H9 (cell line): ENCODE results near the gene MBP. TPM values are rescaled to one million over a fixed set of nuclear protein-coding genes. Genes with fewer than 3 reads are reported as not detected.

Experiments
- DNase-seq: peaks from one replicate; pipeline ENCODE4 v3.0.0-alpha.2; 2017
- H2AFZ ChIP-seq: one replicate; pipeline ENCODE4 v1.6.1; 2013; ENCODE audit warnings: mild to moderate bottlenecking, low read length, control low read depth, moderate library complexity
- H2AK5ac ChIP-seq: 2 replicates; pipeline ENCODE4 v1.6.1; 2013; ENCODE audit warnings: low read length, control low read depth, mixed read lengths; ENCODE audit not compliant: insufficient read length
- H2BK120ac ChIP-seq: one replicate; pipeline ENCODE4 v1.6.1; 2013; ENCODE audit warnings: low read depth, mild to moderate bottlenecking, low read length, control low read depth, inconsistent platforms; ENCODE audit not compliant: poor library complexity, severe bottlenecking
- H2BK12ac ChIP-seq: 2 replicates; pipeline ENCODE4 v1.6.1; 2013; ENCODE audit warnings: low read length, control low read depth, mixed read lengths, low read depth; ENCODE audit not compliant: insufficient read length
- H2BK15ac ChIP-seq: 2 replicates; pipeline ENCODE4 v1.6.1; 2013; ENCODE audit warnings: low read depth, low read length, control low read depth
- H2BK20ac ChIP-seq: one replicate; pipeline ENCODE4 v1.6.1; 2013; ENCODE audit warnings: low read depth, mild to moderate bottlenecking, low read length, control low read depth, inconsistent platforms; ENCODE audit not compliant: poor library complexity, severe bottlenecking
- H2BK5ac ChIP-seq: 2 replicates; pipeline ENCODE4 v1.6.1; 2013; ENCODE audit warnings: low read length, control low read depth, mixed read lengths; ENCODE audit not compliant: insufficient read length
- H3K14ac ChIP-seq: 2 replicates; pipeline ENCODE4 v1.6.1; 2013; ENCODE audit warnings: low read length, control low read depth; ENCODE audit not compliant: insufficient read depth
- H3K18ac ChIP-seq: 2 replicates; pipeline ENCODE4 v1.6.1; 2013; ENCODE audit warnings: low read depth, mild to moderate bottlenecking, mixed read lengths, low read length, control low read depth; ENCODE audit not compliant: insufficient read length
- H3K23ac ChIP-seq: 2 replicates; pipeline ENCODE4 v1.6.1; 2013; ENCODE audit warnings: low read length, control low read depth, mixed read lengths, low read depth; ENCODE audit not compliant: insufficient read length
- H3K23me2 ChIP-seq: 2 replicates; pipeline ENCODE4 v1.6.1; 2013; ENCODE audit warnings: low read depth, mild to moderate bottlenecking, mixed read lengths, low read length, control low read depth; ENCODE audit not compliant: insufficient read length, poor library complexity, severe bottlenecking
- H3K27ac ChIP-seq: 2 replicates; pipeline ENCODE4 v1.5.1; 2013; ENCODE audit warnings: low read length, control low read depth, mixed read lengths, low read depth; ENCODE audit not compliant: insufficient read length
- H3K27me3 ChIP-seq: 2 replicates; pipeline ENCODE4 v1.6.1; 2013; ENCODE audit warnings: low read length, control low read depth, inconsistent platforms; ENCODE audit not compliant: insufficient read depth
- H3K4ac ChIP-seq: 2 replicates; pipeline ENCODE4 v1.6.1; 2013; ENCODE audit warnings: low read depth, mild to moderate bottlenecking, control low read depth, inconsistent platforms, low read length, moderate library complexity
- H3K4me1 ChIP-seq: 2 replicates; pipeline ENCODE4 v1.6.1; 2013; ENCODE audit warnings: low read length, control low read depth, inconsistent platforms; ENCODE audit not compliant: insufficient read depth
- H3K4me2 ChIP-seq: 2 replicates; pipeline ENCODE4 v1.6.1; 2013; ENCODE audit warnings: low read length, control low read depth, mixed read lengths; ENCODE audit not compliant: insufficient read length, insufficient read depth
- H3K56ac ChIP-seq: 2 replicates; pipeline ENCODE4 v1.6.1; 2013; ENCODE audit warnings: low read depth, mild to moderate bottlenecking, mixed read lengths, low read length, control low read depth; ENCODE audit not compliant: insufficient read length
- H3K79me1 ChIP-seq: 2 replicates; pipeline ENCODE4 v1.6.1; 2013; ENCODE audit warnings: low read depth, mild to moderate bottlenecking, moderate library complexity, low read length, control low read depth, inconsistent platforms; ENCODE audit not compliant: insufficient read depth, poor library complexity, severe bottlenecking
- H3K79me2 ChIP-seq: 2 replicates; pipeline ENCODE4 v1.6.1; 2013; ENCODE audit warnings: low read length, control low read depth, inconsistent platforms; ENCODE audit not compliant: insufficient read depth
- H3K9ac ChIP-seq: 2 replicates; pipeline ENCODE4 v1.6.1; 2013; ENCODE audit warnings: low read length, control low read depth, mixed read lengths; ENCODE audit not compliant: insufficient read length; ENCODE audit errors: extremely low read depth
- H3K9me3 ChIP-seq: one replicate; pipeline ENCODE4 v1.6.1; 2013; ENCODE audit warnings: low read depth, low read length, inconsistent platforms; ENCODE audit not compliant: control insufficient read depth
- H3T11ph ChIP-seq: one replicate; pipeline ENCODE4 v1.6.1; 2013; ENCODE audit warnings: mild to moderate bottlenecking, low read length, control low read depth, inconsistent platforms
- H4K20me1 ChIP-seq: one replicate; pipeline ENCODE4 v1.6.1; 2013; ENCODE audit not compliant: control insufficient read depth, insufficient read length, insufficient read depth
- H4K5ac ChIP-seq: 2 replicates; pipeline ENCODE4 v1.6.1; 2013; ENCODE audit warnings: low read depth, mild to moderate bottlenecking, mixed read lengths, low read length, control low read depth; ENCODE audit not compliant: insufficient read length
- H4K8ac ChIP-seq: replicated peaks from 2 replicates; pipeline ENCODE4 v1.6.1; 2013; ENCODE audit warnings: low read length, control low read depth, mixed read lengths, low read depth; ENCODE audit not compliant: insufficient read length
- H4K91ac ChIP-seq: 2 replicates; pipeline ENCODE4 v1.6.1; 2013; ENCODE audit warnings: low read depth, mild to moderate bottlenecking, moderate library complexity, mixed read lengths, low read length, control low read depth; ENCODE audit not compliant: insufficient read length
- H3K27ac Mint-ChIP-seq, 3 experiments: 2 replicates in 2 of 3; 3 replicates in 1 of 3; pipeline ENCODE4 v1.8.0; 2020 to 2021; ENCODE audit warnings: mixed read lengths in 3 of 3, mild to moderate bottlenecking in 1 of 3, moderate library complexity in 1 of 3
- H3K27me3 Mint-ChIP-seq: 2 replicates; pipeline ENCODE4 v1.8.0; 2021; ENCODE audit warnings: low read depth, mild to moderate bottlenecking, moderate library complexity, mixed read lengths
- H3K36me3 Mint-ChIP-seq, 3 experiments: 2 replicates in 2 of 3; 3 replicates in 1 of 3; pipeline ENCODE4 v1.8.0; 2020 to 2021; ENCODE audit warnings: low read depth in 3 of 3, mixed read lengths in 3 of 3; ENCODE audit not compliant: insufficient read depth in 1 of 3
- H3K4me1 Mint-ChIP-seq, 2 experiments: 2 replicates each; pipeline ENCODE4 v1.8.0; 2020; ENCODE audit warnings: mixed read lengths in 2 of 2
- H3K4me3 Mint-ChIP-seq, 2 experiments: 2 replicates in 1 of 2; 3 replicates in 1 of 2; pipeline ENCODE4 v1.8.0; 2020 to 2021; ENCODE audit warnings: mild to moderate bottlenecking in 2 of 2, mixed read lengths in 2 of 2, moderate library complexity in 1 of 2
- H3K9me3 Mint-ChIP-seq, 2 experiments: 2 replicates in 1 of 2; 3 replicates in 1 of 2; pipeline ENCODE4 v1.8.0; 2020; ENCODE audit warnings: mild to moderate bottlenecking in 2 of 2, mixed read lengths in 2 of 2, moderate library complexity in 1 of 2
- CTCF ChIP-seq: fragments of 200-600 bp; sonication (generic); conservative IDR thresholded peaks from 3 replicates; pipeline ENCODE4 v1.8.0; 2021; ENCODE audit warnings: antibody characterized with exemption, mild to moderate bottlenecking
- WGBS: extraction: QIAGEN DNeasy Blood & Tissue Kit; methylation state at CpG from one replicate; pipeline ENCODE4 v1.1.7; 2013; ENCODE audit warnings: missing lambda C conversion rate, low lambda C conversion rate, mixed read lengths; ENCODE audit not compliant: insufficient read length; ENCODE audit errors: extremely low coverage; 5-methylcytosine and 5-hydroxymethylcytosine counted together
- total RNA-seq: library from RNA; stranded (reverse); gene quantifications from 2 replicates; pipeline ENCODE4 v1.2.1, GENCODE V29; 2021

MBP gene
- total RNA-seq, 1 experiment from 2014 or later = 8.6 TPM

- H3K79me2 ChIP-seq = no peaks in the 10 kb centered on the region
- H3K4ac ChIP-seq = no peak overlapping the region
- H4K20me1 ChIP-seq = no peaks in the 10 kb centered on the region
- DNase-seq = no peak
- no peak overlapping the region for H4K91ac ChIP-seq
- H3K56ac ChIP-seq = no peak overlapping the region
- no peak overlapping the region for H2BK5ac ChIP-seq
- H2AFZ ChIP-seq = no peak overlapping the region
- no peaks in the 10 kb centered on the region; a peak in 1 of 5 replicates for H3K9me3 Mint-ChIP-seq
- no peaks in the 10 kb centered on the region; a peak in 2 of 7 replicates for H3K36me3 Mint-ChIP-seq
- no peak for TF ChIP-seq CTCF
- H3K4me3 Mint-ChIP-seq = no peak overlapping the region
- no peaks in the 10 kb centered on the region for H3K27me3 ChIP-seq
- H2BK20ac ChIP-seq = no peak overlapping the region
- H2BK15ac ChIP-seq = no peak overlapping the region
- H3T11ph ChIP-seq = no peak overlapping the region
- no peak overlapping the region for H3K27ac Mint-ChIP-seq
- H3K27me3 Mint-ChIP-seq = no peaks in the 10 kb centered on the region; the same call in none of the 2 replicates
- H2BK120ac ChIP-seq = no peak overlapping the region
- no peaks in the 10 kb centered on the region for H3K79me1 ChIP-seq
- H3K18ac ChIP-seq = no peak overlapping the region
- no peak overlapping the region for H2BK12ac ChIP-seq
- no peak overlapping the region for H3K23ac ChIP-seq
- H2AK5ac ChIP-seq = no peak overlapping the region
- no peak overlapping the region for H4K5ac ChIP-seq
- no peaks in the 10 kb centered on the region for H3K9me3 ChIP-seq
- H4K8ac ChIP-seq = no peak overlapping the region
- no peak overlapping the region for H3K27ac ChIP-seq
- no peak overlapping the region for H3K14ac ChIP-seq
- no peak overlapping the region for H3K4me2 ChIP-seq
- H3K9ac ChIP-seq = no peak overlapping the region
- no peaks in the 10 kb centered on the region for H3K4me1 ChIP-seq
- H3K23me2 ChIP-seq = no peaks in the 10 kb centered on the region
- H3K4me1 Mint-ChIP-seq = peaks cover 5% of the 10 kb centered on the region in 2 experiments; a peak in 3 of 4 replicates
- WGBS = no CpG with 5 or more reads among the region's 10 CpGs
These were observed 93.1 kb downstream of the MBP start for GRCh38 chr18:77039196-77040130.
